HEK293 (cell line): ENCODE data around the gene TMEM88.
"Not testable (repeated sequence)": the region's sequence is repeated elsewhere in the genome, so short reads cannot be mapped to it uniquely, and the experiment has no call there.

ENCODE experiments used
- CTCF ChIA-PET: fragments of 350-600 bp; formaldehyde crosslinking; extraction: SDS; loops from one replicate; lab custom pipeline; 2021; ENCODE audit warnings: antibody characterized with exemption; lab: Yijun Ruan, JAX
- POLR2A ChIA-PET: fragments of 300-600 bp; formaldehyde crosslinking; extraction: SDS; loops from one replicate; lab custom pipeline; 2020; ENCODE audit warnings: antibody characterized with exemption, inconsistent platforms; lab: Yijun Ruan, JAX
- H3K27ac ChIP-seq: fragments of 200-500 bp; sonication (Bioruptor generic); 2 replicates; pipeline ENCODE4 v1.5.1; 2014; ENCODE audit warnings: low read depth, low read length, control low read depth, inconsistent platforms; ENCODE audit errors: extremely low read depth
- H3K36me3 ChIP-seq, 2 experiments: fragments of 200-500 bp in 1 of 2; sonication (Bioruptor generic) in 1 of 2; 1 replicate in 1 of 2; 2 replicates in 1 of 2; pipeline ENCODE4 v1.5.1; 2014 to 2017; ENCODE audit warnings: inconsistent platforms in 2 of 2, low read length in 2 of 2; ENCODE audit not compliant: control insufficient read depth in 2 of 2, insufficient read depth in 1 of 2
- H3K4me1 ChIP-seq: fragments of 200-500 bp; sonication (Bioruptor generic); 2 replicates; pipeline ENCODE4 v1.5.1; 2014; ENCODE audit warnings: mild to moderate bottlenecking, low read length, inconsistent platforms; ENCODE audit not compliant: control insufficient read depth, insufficient read depth
- H3K4me3 ChIP-seq: 2 replicates; pipeline ENCODE4 v1.5.1; 2011; ENCODE audit warnings: low read depth, mild to moderate bottlenecking, control low read depth, low read length, moderate library complexity
- H3K9me3 ChIP-seq: fragments of 200-500 bp; sonication (Bioruptor generic); 2 replicates; pipeline ENCODE4 v1.5.1; 2014; ENCODE audit warnings: low read depth, low read length, inconsistent platforms; ENCODE audit not compliant: control insufficient read depth, insufficient read depth
- ATF2 ChIP-seq: fragments of 450-650 bp; formaldehyde crosslinking; IDR thresholded peaks from 2 replicates; pipeline ENCODE4 v1.5.1; 2016; ENCODE audit warnings: missing biosample characterization, missing genetic modification characterization, low read depth
- KLF1 ChIP-seq: fragments of 450-650 bp; formaldehyde crosslinking; IDR thresholded peaks from 2 replicates; pipeline ENCODE4 v1.5.1; 2016; ENCODE audit warnings: missing biosample characterization, missing genetic modification characterization
- PATZ1 ChIP-seq: fragments of 450-650 bp; formaldehyde crosslinking; IDR thresholded peaks from 2 replicates; pipeline ENCODE4 v1.5.1; 2016; ENCODE audit warnings: missing biosample characterization, missing genetic modification characterization
- PRDM10 ChIP-seq: fragments of 450-650 bp; formaldehyde crosslinking; IDR thresholded peaks from 2 replicates; pipeline ENCODE4 v1.5.1; 2016; ENCODE audit warnings: missing biosample characterization, missing genetic modification characterization
- PRDM6 ChIP-seq: fragments of 450-650 bp; formaldehyde crosslinking; IDR thresholded peaks from 2 replicates; pipeline ENCODE4 v1.5.1; 2017; ENCODE audit warnings: missing biosample characterization, missing genetic modification characterization
- SETDB1 ChIP-seq: IDR thresholded peaks from one replicate; pipeline ENCODE4 v1.6.1; 2017; ENCODE audit warnings: mild to moderate bottlenecking, low read length, moderate library complexity, mixed read lengths; ENCODE audit not compliant: insufficient read length
- TRIM28 ChIP-seq: IDR thresholded peaks from 2 replicates; pipeline ENCODE4 v1.6.1; 2011; ENCODE audit warnings: low read length, control low read depth, borderline replicate concordance
- ZNF121 ChIP-seq: fragments of 450-650 bp; formaldehyde crosslinking; IDR thresholded peaks from 2 replicates; pipeline ENCODE4 v1.5.1; 2016; ENCODE audit warnings: missing biosample characterization, missing genetic modification characterization
- ZNF146 ChIP-seq: fragments of 450-650 bp; formaldehyde crosslinking; IDR thresholded peaks from 2 replicates; pipeline ENCODE4 v1.5.1; 2016; ENCODE audit warnings: missing biosample characterization, missing genetic modification characterization
- ZNF341 ChIP-seq: fragments of 450-650 bp; formaldehyde crosslinking; IDR thresholded peaks from 2 replicates; pipeline ENCODE4; 2016; ENCODE audit warnings: low read depth, missing biosample characterization, missing genetic modification characterization
- ZNF362 ChIP-seq: fragments of 450-650 bp; formaldehyde crosslinking; IDR thresholded peaks from 2 replicates; pipeline ENCODE4 v1.5.1; 2016; ENCODE audit warnings: missing biosample characterization, missing genetic modification characterization
- ZNF426 ChIP-seq: fragments of 450-650 bp; formaldehyde crosslinking; IDR thresholded peaks from 2 replicates; pipeline ENCODE4 v1.5.1; 2017; ENCODE audit warnings: missing biosample characterization, missing genetic modification characterization, mild to moderate bottlenecking, inconsistent platforms, moderate library complexity
- ZNF830 ChIP-seq: fragments of 450-650 bp; IDR thresholded peaks from 2 replicates; pipeline ENCODE4 v1.5.0; 2018; ENCODE audit warnings: missing biosample characterization, missing genetic modification characterization, low read depth, mild to moderate bottlenecking, moderate library complexity

Gene TMEM88

GRCh38 chr17:7862692-7863437 is 8.0 kb downstream of the TMEM88 start (continued):
- TF ChIP-seq ATF2 (tag by site-specific recombination) = no peak
- TF ChIP-seq ZNF362 = peak; percentile 96
- TF ChIP-seq ZNF830 (tag by site-specific recombination) = no peak
- TF ChIP-seq PRDM6 = no peak
- 0 out of 2 replicates have a peak, but pooled peaks have one; percentile 32 for TF ChIP-seq PATZ1 (tag by site-specific recombination)
- TF ChIP-seq ZNF146 (tag by site-specific recombination) = no peak
- TF ChIP-seq, all 188 proteins: peak for 10

- H3K4me3 ChIP-seq, H3K9me3 ChIP-seq, H3K27ac ChIP-seq, H3K4me1 ChIP-seq: not testable (repeated sequence)
- TF ChIP-seq KLF1 (tag by site-specific recombination) = peak; percentile 40; the same call in 1 of the 2 replicates
- TF ChIP-seq ZNF121 (tag by site-specific recombination) = peak; percentile 72; the same call in 1 of the 2 replicates
- H3K36me3 ChIP-seq = peaks cover 46 to 79% of the 10 kb centered on the region in 2 experiments
- POLR2A ChIA-PET = interaction anchor here (0.7 kb wide), 1 partner anchor 281 kb away, joined by 4 read pairs; the partner anchor contains the start of gene MPDU1
- CTCF ChIA-PET = interaction anchor here (0.9 to 14.4 kb wide), 20 partner anchors 7 to 192 kb away, joined by 3 to 141 read pairs (median 6); partner anchors contain the start of genes CHD3, NAA38 and RNF227
These were observed 9.5 kb downstream of the TMEM88 start for GRCh38 chr17:7864384-7864783.

- peaks cover 2% of the 10 kb centered on the region for H3K4me1 ChIP-seq
- ChIA-PET CTCF (interaction anchor here (0.5 to 14.4 kb wide), 13 partner anchors 8 to 396 kb away, joined by 3 to 141 read pairs (median 4); partner anchors contain the start of gene NAA38), POLR2A (interaction anchor here (0.6 to 1.5 kb wide), 3 partner anchors 52 to 121 kb away, joined by 3 to 6 read pairs (median 6); partner anchors contain the start of genes CNTROB and TRAPPC1)
- TF ChIP-seq PRDM10 (tag by site-specific recombination) (peak; percentile 49), ZNF341 (tag by site-specific recombination) (peak; percentile 61), SETDB1 (peak; percentile 81), TRIM28 (peak; percentile 16; the same call in 1 of the 2 replicates), ZNF426 (tag by site-specific recombination) (no peak)
- H3K9me3 ChIP-seq = no peaks in the 10 kb centered on the region
- H3K4me3 ChIP-seq = no peak overlapping the region
- H3K36me3 ChIP-seq = peaks cover 43 to 71% of the 10 kb centered on the region in 2 experiments
- no peak overlapping the region for H3K27ac ChIP-seq
These were observed 10.3 kb downstream of the TMEM88 start for GRCh38 chr17:7864995-7865650.
